GM21447 (cell line): Measurements from ENCODE around the gene RING1.

ENCODE experiments used
- ATAC-seq: cut with Tn5 transposase; IDR thresholded peaks from one replicate; pipeline ENCODE4 v1.9.1; 2021; ENCODE audit not compliant: unreplicated experiment

The RING1 gene

DNA sequence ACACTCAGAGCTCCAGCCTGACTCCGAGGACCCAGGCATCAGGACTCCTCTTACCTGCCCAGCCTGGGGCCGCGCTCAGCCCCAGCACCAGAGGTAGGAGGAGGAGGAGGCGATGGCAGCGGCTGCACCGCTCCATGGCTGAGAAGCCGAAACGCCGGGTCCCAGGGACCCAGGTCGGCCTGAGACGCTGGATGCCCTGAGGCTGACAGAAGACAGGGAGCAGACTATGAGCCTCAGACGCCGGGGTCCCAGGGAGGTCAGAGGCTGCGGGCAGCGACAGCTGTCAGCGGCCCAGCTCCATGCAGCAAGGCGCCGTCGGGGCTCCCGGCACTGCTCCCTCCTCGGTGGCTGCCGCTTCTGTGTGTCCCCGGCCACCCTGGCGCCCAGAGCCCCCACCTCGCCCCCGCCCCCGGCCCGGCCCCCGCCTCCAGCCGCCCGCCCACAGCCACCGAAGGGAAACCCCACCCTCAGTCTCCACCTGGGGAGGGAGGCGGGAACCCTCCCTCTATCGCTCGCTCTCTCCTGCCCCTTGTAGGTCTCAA, 16.1 kb upstream of the RING1 start, which contains the start of gene COL11A2:
TSS of gene COL11A2 (minus strand) at position 363 of the 542 bp plus-strand sequence. CDS start at position 136, 227 bp downstream.
- ATAC-seq = no peak

GRCh38 chr6:33192671-33193602, 15.4 kb upstream of the RING1 start:
- ATAC-seq = no peak

DNA sequence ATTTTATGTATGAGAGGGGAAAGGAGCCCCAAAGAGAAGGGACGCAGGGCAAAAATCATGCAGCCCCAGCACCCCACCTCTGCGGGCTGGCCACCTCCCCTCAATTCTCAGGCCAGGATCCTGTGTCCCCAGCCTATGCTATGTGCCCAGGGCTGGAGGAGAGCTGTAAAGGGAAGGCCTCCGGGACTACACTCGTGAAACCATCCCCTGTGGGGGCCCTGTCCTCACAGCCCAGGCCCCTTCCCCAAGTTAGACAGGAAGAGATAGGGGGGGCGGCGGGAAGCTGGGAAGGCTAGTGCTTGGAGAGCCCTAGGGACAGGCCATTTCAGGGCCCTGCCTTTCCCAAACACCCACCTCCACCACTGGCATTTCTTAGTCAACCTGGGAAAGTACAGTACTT, 14.7 kb upstream of the RING1 start:
- no peak for ATAC-seq

DNA sequence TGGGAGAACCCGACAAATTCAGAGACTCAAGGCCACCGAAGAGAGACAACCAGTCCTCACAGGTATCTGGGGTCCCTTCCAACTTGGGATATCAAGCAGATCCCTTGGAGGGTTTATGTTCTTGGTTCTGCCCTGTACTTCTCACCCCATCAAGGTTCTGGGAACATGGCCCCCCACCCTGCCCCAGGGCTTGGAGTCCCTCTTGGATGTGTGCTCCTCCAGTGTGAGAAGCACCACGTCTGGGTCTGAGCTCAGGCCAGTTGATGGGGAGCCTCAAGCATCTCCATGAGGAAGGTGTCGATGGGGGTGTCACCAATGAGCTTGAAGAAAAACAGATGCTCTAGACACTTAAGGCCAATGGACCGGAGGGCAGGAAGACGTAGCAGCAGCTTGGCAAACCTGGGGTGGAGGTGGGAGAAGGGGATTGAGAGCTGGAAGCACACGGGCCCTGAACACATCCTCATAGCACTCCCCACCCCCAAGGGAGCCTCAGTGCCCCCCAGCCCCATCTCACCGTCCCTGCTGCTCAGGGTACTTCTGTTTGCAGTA, 13.8 kb upstream of the RING1 start:
- ATAC-seq = no peak

DNA sequence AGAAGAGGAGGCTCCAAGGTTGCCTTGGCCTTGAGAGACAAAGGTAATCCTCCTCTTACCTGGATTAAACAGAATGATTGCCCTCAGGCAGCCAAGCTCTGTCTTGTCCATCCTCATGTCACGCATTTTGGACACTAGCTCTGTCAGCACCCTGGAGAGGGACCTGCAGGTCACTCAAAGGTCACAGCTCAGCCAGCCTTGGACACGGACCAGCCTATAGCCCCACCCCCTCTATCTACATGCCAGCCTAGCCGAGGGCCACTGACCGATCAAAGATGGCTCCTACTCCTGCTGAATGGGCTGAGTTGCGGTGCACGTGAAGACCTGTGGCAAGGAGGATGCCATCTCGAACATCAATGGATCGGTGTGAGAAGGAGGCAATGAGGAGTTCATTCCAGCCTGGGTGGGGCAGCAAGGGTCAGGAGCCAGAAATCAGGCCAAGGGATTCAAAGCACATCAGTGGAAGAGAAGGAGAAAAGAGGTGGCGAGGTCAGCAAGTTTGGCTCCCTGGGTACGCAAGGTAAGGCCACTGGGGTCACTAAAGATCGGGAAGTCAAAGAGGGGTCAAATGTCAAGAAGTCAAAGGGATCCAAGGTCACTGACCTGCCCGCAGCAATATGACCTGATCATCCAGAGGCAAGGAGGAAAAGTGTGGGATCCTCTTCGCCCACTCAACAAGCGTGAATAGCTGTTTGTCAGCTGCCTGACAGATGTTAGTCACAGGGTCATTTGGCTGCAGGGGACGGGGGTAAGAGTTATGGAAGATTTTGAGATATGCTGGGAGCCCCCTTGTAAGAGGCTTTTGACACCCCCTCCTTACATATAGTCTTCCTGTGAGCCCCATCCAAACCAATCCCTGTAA, 12.8 kb upstream of the RING1 start:
- no peak for ATAC-seq

DNA sequence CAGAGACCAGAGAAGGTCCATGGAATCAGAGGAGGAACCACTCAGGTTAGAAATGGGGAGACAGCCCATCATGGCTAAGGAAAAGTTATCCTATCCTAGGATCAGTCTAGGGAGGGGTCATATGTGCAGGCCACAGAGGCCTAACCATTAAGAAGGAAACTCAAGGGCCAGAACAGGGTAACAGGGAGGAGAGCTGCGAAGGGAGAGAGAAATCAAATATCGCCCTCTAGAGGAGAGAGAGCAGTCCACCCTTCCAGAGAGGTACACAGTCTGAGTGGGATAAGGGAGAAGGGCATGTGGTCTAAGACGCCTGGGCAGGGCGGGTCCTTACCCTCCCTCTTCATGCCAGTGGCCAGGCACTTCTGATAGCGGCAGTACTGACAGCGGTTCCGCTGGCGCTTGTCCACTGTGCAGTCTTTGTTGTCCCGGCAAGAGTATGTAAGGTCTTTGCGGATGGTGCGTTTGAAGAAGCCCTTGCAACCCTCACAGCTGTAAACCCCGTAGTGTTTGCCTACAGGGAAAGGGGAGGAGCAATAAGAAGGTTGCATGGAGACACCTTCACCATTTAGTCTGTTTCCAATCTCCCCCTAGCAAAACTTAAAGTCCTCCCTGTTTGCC, 10.8 kb upstream of the RING1 start:
- ATAC-seq = no peak

DNA sequence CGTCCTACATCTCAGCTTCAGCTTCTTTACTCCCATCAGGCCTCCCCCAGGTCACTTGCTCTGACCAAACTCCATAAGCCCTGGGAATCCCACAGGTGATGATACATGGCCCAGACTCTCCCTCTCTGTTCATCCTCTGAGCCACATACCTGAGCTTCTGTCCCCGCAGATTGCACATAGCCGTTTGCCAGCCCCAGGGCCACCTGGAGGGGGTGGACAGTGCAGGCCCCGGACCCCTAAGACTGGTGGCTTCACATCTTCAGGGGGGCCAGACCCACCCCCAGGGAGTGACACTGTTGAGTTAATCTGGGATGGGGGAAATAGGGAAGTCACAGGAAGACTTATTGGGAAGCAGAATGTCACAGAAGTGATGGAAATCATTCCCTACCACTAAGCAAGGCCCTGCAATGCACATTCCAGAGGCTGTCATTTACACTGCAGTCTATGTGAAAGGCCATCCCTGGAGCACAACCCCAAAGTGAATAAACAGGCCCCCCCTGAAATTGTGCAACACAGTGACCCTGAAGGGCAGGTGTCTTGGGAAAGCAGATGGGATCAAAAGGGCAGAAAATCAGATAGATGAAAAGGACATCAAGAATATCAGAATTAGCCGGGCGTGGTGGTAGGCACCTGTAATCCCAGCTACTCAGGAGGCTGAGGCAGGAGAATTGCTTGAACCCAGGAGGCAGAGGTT, 10.0 kb upstream of the RING1 start:
- ATAC-seq = no peak

DNA sequence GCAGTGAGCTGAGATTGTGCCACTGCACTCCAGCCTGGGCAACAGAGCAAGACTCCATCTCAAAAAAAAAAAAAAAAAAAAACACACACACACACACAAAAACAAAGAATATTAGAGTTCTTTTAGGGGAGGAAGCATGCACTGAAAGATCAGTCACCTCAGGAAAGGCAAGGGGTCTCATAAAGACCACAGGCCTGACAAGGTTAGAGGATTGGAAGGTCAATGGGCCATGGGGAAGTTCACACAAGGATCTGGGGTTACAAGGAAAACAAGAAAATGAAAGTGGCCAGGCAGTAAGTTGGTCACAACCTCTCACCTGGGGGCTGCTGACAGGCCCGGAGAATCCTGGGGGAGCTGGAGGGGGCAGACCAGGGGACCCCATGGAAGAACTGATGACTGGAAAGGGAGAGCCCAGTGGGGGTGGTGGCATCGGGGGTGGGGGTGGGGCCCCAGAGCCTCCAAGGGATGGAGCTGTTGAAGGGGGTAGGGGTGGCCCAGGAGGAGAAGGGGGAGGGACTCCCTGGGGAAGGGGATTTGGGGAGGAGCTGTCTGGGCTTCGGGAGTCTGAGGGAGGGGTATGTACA, 9.4 kb upstream of the RING1 start:
- ATAC-seq = no peak

GRCh38 chr6:33199687-33200218, 8.5 kb upstream of the RING1 start:
- peak; percentile 12 for ATAC-seq

DNA sequence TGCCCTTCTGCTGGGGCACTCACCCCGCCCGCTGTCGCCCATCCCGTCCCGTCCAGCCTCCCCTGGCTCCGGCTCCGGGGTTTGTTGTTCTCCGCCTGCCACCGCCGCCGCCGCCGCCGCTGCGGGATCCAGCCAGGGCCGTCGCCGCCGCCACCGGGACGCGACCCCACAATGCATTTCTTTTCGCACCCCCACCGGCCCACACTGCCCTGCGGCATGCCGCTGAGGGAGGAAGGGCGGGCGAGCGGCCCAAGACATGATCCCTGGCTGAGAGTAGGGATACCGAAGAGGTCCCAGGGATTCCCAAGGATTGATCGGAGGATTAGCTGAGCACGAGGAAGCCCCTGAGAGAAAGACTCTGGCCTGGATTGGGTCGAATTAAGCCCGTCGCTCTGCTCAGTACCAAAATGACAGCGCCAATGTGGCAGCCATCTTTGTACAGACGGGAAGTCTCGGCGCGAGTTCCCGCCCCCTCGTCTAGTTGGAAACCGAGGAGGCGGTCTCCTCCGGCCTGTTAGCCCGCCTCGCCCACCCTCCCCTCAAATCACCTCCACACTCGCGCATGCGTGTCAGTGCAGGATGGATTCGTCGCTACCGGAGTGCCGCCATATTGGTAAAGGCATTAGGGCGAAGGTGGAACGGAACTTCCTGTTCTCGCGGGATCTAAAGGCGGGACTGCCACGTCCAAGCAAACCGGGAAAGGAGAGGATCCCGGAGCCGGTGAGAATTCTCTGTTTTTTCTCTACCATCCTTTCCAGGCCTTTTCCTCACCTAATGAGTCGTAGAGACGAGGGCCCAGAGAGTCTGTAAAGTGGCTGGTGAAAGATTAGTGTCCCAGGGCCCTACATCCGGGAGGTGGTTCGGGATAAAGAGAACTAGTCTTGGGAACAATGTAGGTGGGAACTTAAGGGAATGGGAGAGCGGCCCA, 7.8 kb upstream of the RING1 start, which contains the start of the genes RXRB and SLC39A7:
TSS of gene RXRB (minus strand) at position 447 of the 928 bp plus-strand sequence. CDS start at position 258, 189 bp downstream.
TSS of gene SLC39A7 (plus strand) at position 649 of the 928 bp plus-strand sequence. CDS start 379 bp downstream, outside the sequence.
- peak; percentile 38 for ATAC-seq

DNA sequence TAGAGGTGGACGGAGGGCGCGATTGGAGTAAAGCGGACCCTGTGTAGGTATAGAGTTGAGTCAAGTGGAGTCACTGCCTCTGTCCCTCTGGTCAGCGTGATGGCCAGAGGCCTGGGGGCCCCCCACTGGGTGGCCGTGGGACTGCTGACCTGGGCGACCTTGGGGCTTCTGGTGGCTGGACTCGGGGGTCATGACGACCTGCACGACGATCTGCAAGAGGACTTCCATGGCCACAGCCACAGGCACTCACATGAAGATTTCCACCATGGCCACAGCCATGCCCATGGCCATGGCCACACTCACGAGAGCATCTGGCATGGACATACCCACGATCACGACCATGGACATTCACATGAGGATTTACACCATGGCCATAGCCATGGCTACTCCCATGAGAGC, 7.2 kb upstream of the RING1 start:
- ATAC-seq = no peak

DNA sequence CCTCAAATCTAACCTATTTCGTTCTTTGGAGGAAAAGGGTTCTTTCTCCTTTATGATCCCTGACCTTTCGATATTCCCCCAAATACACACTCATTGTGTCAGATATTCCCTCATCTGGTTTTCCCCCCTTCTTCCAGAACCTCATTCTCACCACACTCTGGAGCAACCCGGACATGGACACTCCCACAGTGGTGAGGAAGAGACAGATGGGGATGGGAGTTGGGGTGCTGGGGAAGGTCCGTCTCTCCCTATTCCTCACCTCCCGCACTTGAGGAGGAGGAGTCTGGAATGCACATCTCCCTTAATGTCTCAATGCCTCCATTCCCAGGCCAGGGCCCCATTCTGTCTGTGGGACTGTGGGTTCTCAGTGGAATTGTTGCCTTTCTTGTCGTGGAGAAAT, 6.4 kb upstream of the RING1 start:
- ATAC-seq = no peak

DNA sequence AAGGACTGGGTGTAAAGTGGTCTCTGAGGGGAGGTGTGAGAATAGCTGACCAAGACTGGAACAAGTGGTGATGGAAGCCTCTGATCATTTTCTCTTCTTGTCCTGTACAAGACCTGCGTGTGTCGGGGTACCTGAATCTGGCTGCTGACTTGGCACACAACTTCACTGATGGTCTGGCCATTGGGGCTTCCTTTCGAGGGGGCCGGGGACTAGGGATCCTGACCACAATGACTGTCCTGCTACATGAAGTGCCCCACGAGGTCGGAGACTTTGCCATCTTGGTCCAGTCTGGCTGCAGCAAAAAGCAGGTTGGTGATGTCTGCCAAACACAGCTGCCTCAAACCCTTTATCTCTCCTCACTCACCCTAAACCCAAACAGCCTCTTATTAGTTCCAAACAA, 5.5 kb upstream of the RING1 start:
- ATAC-seq = no peak

GRCh38 chr6:33203443-33204164, 4.7 kb upstream of the RING1 start:
- ATAC-seq = no peak

GRCh38 chr6:33204165-33204414, 4.2 kb upstream of the RING1 start:
- ATAC-seq = no peak

DNA sequence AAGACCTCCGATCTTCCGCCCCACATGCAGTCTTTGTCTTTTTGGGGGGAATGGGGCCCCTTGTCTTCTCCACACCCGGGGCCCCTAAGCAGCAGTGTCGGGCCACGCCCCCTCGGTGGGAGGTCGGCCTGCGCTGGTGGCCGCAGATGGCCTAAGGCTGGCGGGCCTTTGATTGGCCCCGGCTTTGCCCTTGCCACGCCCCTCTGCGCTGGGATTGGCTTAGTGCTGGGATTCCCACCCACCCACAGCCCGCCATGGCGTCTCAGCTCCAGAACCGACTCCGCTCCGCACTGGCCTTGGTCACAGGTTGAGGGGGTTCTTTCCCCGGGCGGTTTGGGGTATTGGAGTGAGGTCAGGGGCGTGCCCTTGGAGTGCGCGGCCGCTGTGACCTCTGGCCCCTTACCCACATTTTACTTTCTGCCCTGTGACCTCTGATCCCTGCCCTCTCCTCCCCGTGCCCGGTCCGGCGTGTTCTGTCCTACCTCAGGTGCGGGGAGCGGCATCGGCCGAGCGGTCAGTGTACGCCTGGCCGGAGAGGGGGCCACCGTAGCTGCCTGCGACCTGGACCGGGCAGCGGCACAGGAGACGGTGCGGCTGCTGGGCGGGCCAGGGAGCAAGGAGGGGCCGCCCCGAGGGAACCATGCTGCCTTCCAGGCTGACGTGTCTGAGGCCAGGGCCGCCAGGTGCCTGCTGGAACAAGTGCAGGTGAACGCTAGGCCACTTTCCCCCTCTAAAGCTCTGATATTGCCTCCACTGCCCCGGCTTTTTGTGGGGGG, 3.7 kb upstream of the RING1 start, which contains the start of gene HSD17B8:
TSS of gene HSD17B8 (plus strand) at position 241 of the 776 bp plus-strand sequence. CDS start at position 255, 14 bp downstream.
- ATAC-seq = peak; percentile 45
